IMR-90 (cell line): Measurements from ENCODE around the gene ZNF862. TPM values are rescaled to one million over a fixed set of nuclear protein-coding genes. Genes with fewer than 3 reads are reported as not detected.

ENCODE experiments used
- ATAC-seq: fragments of 200-7000 bp; cut with Tn5 transposase; 2 replicates; pipeline ENCODE4 v1.9.1; 2020; ENCODE audit warnings: low read depth, mild to moderate bottlenecking, moderate library complexity
- BruUV-seq: library from RNA; stranded (reverse); fragments of 400-500 nt; replicated peaks from 2 replicates; lab custom pipeline; 2021; lab: Mats Ljungman, UMichigan
- CTCF ChIA-PET: fragments of 300-600 bp; formaldehyde crosslinking; extraction: SDS; loops from one replicate; lab custom pipeline; 2021; ENCODE audit warnings: antibody characterized with exemption; lab: Yijun Ruan, JAX
- POLR2A ChIA-PET: fragments of 300-600 bp; sonication (Branson Sonifier 250); formaldehyde crosslinking; loops from one replicate; lab custom pipeline; 2022; ENCODE audit warnings: antibody characterized with exemption; ENCODE audit not compliant: unreplicated experiment; lab: Charles Lee
- DNase-seq: peaks from one replicate; pipeline ENCODE4 v3.0.0; 2013
- H2AFZ ChIP-seq: replicated peaks from 2 replicates; pipeline ENCODE3; 2013; ENCODE audit warnings: low read length, mild to moderate bottlenecking; ENCODE audit not compliant: poor library complexity
- H2AK5ac ChIP-seq: 2 replicates; pipeline ENCODE4 v1.6.1; 2013; ENCODE audit warnings: low read depth, low read length, inconsistent platforms
- H2AK9ac ChIP-seq: replicated peaks from 2 replicates; pipeline ENCODE3; 2013; ENCODE audit warnings: mild to moderate bottlenecking, low read depth, low read length, moderate library complexity; ENCODE audit not compliant: poor library complexity
- H2BK120ac ChIP-seq: 2 replicates; pipeline ENCODE4 v1.6.1; 2013; ENCODE audit warnings: low read depth, low read length, inconsistent platforms
- H2BK15ac ChIP-seq: 3 replicates; pipeline ENCODE4 v1.6.1; 2013; ENCODE audit warnings: low read depth, low read length, inconsistent platforms
- H2BK20ac ChIP-seq: 2 replicates; pipeline ENCODE4 v1.6.1; 2013; ENCODE audit warnings: low read depth, mild to moderate bottlenecking, inconsistent platforms, low read length, moderate library complexity
- H2BK5ac ChIP-seq: 2 replicates; pipeline ENCODE4 v1.6.1; 2013; ENCODE audit warnings: mild to moderate bottlenecking, low read depth, low read length, inconsistent platforms; ENCODE audit not compliant: poor library complexity, severe bottlenecking
- H3K14ac ChIP-seq: replicated peaks from 2 replicates; pipeline ENCODE4 v1.6.1; 2013; ENCODE audit warnings: low read depth, low read length, inconsistent platforms
- H3K18ac ChIP-seq: 2 replicates; pipeline ENCODE4 v1.6.1; 2013; ENCODE audit warnings: low read depth, low read length, control low read depth
- H3K23ac ChIP-seq: 2 replicates; pipeline ENCODE4 v1.6.1; 2013; ENCODE audit warnings: low read depth, low read length, inconsistent platforms
- H3K27ac ChIP-seq: 2 replicates; pipeline ENCODE4 v1.5.1; 2013; ENCODE audit warnings: mild to moderate bottlenecking, control low read depth, low read length; ENCODE audit not compliant: insufficient read depth
- H3K27me3 ChIP-seq: 2 replicates; pipeline ENCODE4 v1.6.1; 2013; ENCODE audit warnings: low read length; ENCODE audit not compliant: control insufficient read depth, insufficient read depth
- H3K36me3 ChIP-seq: 2 replicates; pipeline ENCODE4 v1.6.1; 2013; ENCODE audit warnings: low read length, mixed read lengths; ENCODE audit not compliant: control insufficient read depth, insufficient read depth
- H3K4ac ChIP-seq: 2 replicates; pipeline ENCODE4 v1.6.1; 2013; ENCODE audit warnings: low read depth, low read length, inconsistent platforms
- H3K4me1 ChIP-seq: 2 replicates; pipeline ENCODE4 v1.6.1; 2013; ENCODE audit warnings: low read length, mixed read lengths; ENCODE audit not compliant: control insufficient read depth, insufficient read depth
- H3K4me2 ChIP-seq: 2 replicates; pipeline ENCODE4 v1.6.1; 2013; ENCODE audit warnings: low read depth, mild to moderate bottlenecking, control low read depth, low read length, moderate library complexity
- H3K4me3 ChIP-seq: 2 replicates; pipeline ENCODE4 v1.5.1; 2013; ENCODE audit warnings: low read depth, mild to moderate bottlenecking, control low read depth, low read length, moderate library complexity; ENCODE audit not compliant: insufficient read depth
- H3K56ac ChIP-seq: 2 replicates; pipeline ENCODE4 v1.6.1; 2013; ENCODE audit warnings: low read length, inconsistent platforms; ENCODE audit not compliant: insufficient read depth; ENCODE audit errors: extremely low read depth
- H3K79me1 ChIP-seq, 2 experiments: 2 replicates each; pipeline ENCODE4 v1.6.1; 2013; ENCODE audit warnings: low read length in 2 of 2, inconsistent platforms in 1 of 2, low read depth in 1 of 2
- H3K9ac ChIP-seq: 2 replicates; pipeline ENCODE4 v1.6.1; 2013; ENCODE audit warnings: low read depth, low read length, control low read depth
- H3K9me1 ChIP-seq: 2 replicates; pipeline ENCODE4 v1.6.1; 2013; ENCODE audit warnings: low read length, inconsistent platforms; ENCODE audit not compliant: insufficient read depth
- H3K9me3 ChIP-seq: 2 replicates; pipeline ENCODE4 v1.6.1; 2013; ENCODE audit warnings: low read length; ENCODE audit not compliant: control insufficient read depth, insufficient read depth
- H4K20me1 ChIP-seq: 2 replicates; pipeline ENCODE4 v1.6.1; 2013; ENCODE audit warnings: low read length, inconsistent platforms; ENCODE audit not compliant: insufficient read depth
- H4K5ac ChIP-seq: 2 replicates; pipeline ENCODE4 v1.6.1; 2013; ENCODE audit warnings: mild to moderate bottlenecking, low read depth, low read length, control low read depth
- H4K8ac ChIP-seq, 2 experiments: 2 replicates each; pipeline ENCODE4 v1.6.1; 2013; ENCODE audit warnings: low read depth in 2 of 2, low read length in 2 of 2, control low read depth in 1 of 2, inconsistent platforms in 1 of 2
- H4K91ac ChIP-seq: 2 replicates; pipeline ENCODE4 v1.6.1; 2013; ENCODE audit warnings: low read depth, low read length, inconsistent platforms; ENCODE audit not compliant: insufficient read depth
- BHLHE40 ChIP-seq: fragments of 150-350 bp; IDR thresholded peaks from 2 replicates; pipeline ENCODE4 v1.6.1; 2016; ENCODE audit warnings: mild to moderate bottlenecking, low read depth, low read length
- CHD1 ChIP-seq: IDR thresholded peaks from 2 replicates; pipeline ENCODE4 v1.6.1; 2012; ENCODE audit warnings: low read depth, low read length, improper control_type of control experiment
- ELK1 ChIP-seq: fragments of 150-350 bp; IDR thresholded peaks from 2 replicates; pipeline ENCODE4 v1.6.1; 2016; ENCODE audit warnings: low read depth, mild to moderate bottlenecking, low read length, moderate library complexity, borderline replicate concordance
- FOS ChIP-seq: fragments of 150-350 bp; IDR thresholded peaks from 2 replicates; pipeline ENCODE4 v1.6.1; 2016; ENCODE audit warnings: low read depth, low read length
- MAFK ChIP-seq: IDR thresholded peaks from 2 replicates; pipeline ENCODE4 v1.6.1; 2012; ENCODE audit warnings: low read depth, low read length, improper control_type of control experiment
- MAZ ChIP-seq: IDR thresholded peaks from 2 replicates; pipeline ENCODE4 v1.6.1; 2012; ENCODE audit warnings: low read depth, mild to moderate bottlenecking, low read length, improper control_type of control experiment, moderate library complexity, borderline replicate concordance
- MXI1 ChIP-seq: IDR thresholded peaks from 2 replicates; pipeline ENCODE4 v1.6.1; 2012; ENCODE audit warnings: low read depth, mild to moderate bottlenecking, low read length, moderate library complexity, borderline replicate concordance
- NFE2L2 ChIP-seq: fragments of 150-350 bp; IDR thresholded peaks from 2 replicates; pipeline ENCODE4 v1.6.1; 2016; ENCODE audit warnings: low read depth, mild to moderate bottlenecking, low read length
- POLR2A ChIP-seq: IDR thresholded peaks from 2 replicates; pipeline ENCODE4 v1.6.1; 2012; ENCODE audit warnings: mild to moderate bottlenecking, low read depth, low read length
- RAD21 ChIP-seq: IDR thresholded peaks from 2 replicates; pipeline ENCODE4 v1.6.1; 2012; ENCODE audit warnings: low read length, improper control_type of control experiment
- RCOR1 ChIP-seq: IDR thresholded peaks from 2 replicates; pipeline ENCODE4 v1.6.1; 2012; ENCODE audit warnings: mild to moderate bottlenecking, low read length, improper control_type of control experiment; ENCODE audit not compliant: insufficient replicate concordance
- RFX5 ChIP-seq: IDR thresholded peaks from 2 replicates; pipeline ENCODE4 v1.8.0; 2012; ENCODE audit warnings: low read depth, mild to moderate bottlenecking, low read length, moderate library complexity
- SMC3 ChIP-seq: fragments of 150-350 bp; IDR thresholded peaks from 2 replicates; pipeline ENCODE4 v1.6.1; 2016; ENCODE audit warnings: low read depth, mild to moderate bottlenecking, antibody characterized with exemption, low read length, moderate library complexity
- WGBS, 2 experiments: methylation state at CpG; one replicate each; pipeline versions ENCODE4 v1.1.5 to v1.1.7; 2013; ENCODE audit warnings: missing lambda C conversion rate in 2 of 2; ENCODE audit not compliant: insufficient read length in 1 of 2; ENCODE audit errors: extremely low coverage in 2 of 2; 5-methylcytosine and 5-hydroxymethylcytosine counted together
- dilution Hi-C: fragments of 300-500 bp; cut with HindIII; formaldehyde crosslinking; loops from one replicate; pipeline ENCODE4 v1.14.3; 2018; ENCODE audit warnings: low sequenced_read_pairs; ENCODE audit not compliant: unreplicated experiment
- in situ Hi-C: fragments of 300-500 bp; cut with MboI; formaldehyde crosslinking; loops from 3 replicates; pipeline ENCODE4 v1.14.3; 2019; ENCODE audit warnings: low sequenced_read_pairs, inconsistent platforms, mixed read lengths
- intact Hi-C: fragments of 100-400 bp; cut with micrococcal nuclease; formaldehyde crosslinking; loops from 2 replicates; pipeline ENCODE4 v1.10.0; 2022
- polyA plus RNA-seq, 3 experiments: library from polyadenylated mRNA; depleted of rRNA; stranded (reverse); fragments of >200 nt; gene quantifications; 2 replicates each; pipeline ENCODE4 v1.2.3, GENCODE V29; 2012; ENCODE audit warnings: low replicate concordance in 1 of 3
- total RNA-seq: library from RNA; depleted of rRNA; stranded (reverse); fragments of >200 nt; gene quantifications from 2 replicates; pipeline ENCODE4 v1.2.3, GENCODE V29; 2012
- TF ChIP-seq, protein P1 (sequence below): fragments of 150-350 bp; IDR thresholded peaks from 2 replicates; pipeline ENCODE4 v1.6.1; 2017; ENCODE audit warnings: mild to moderate bottlenecking, antibody characterized with exemption, low read length, low read depth
- TF ChIP-seq, protein P2 (sequence below): conservative IDR thresholded peaks from 2 replicates; pipeline ENCODE4 v1.5.1; 2012; ENCODE audit warnings: mild to moderate bottlenecking, low read depth, low read length, improper control_type of control experiment

ZNF862 gene
- total and polyA plus RNA-seq, 2 of the 4 experiments (the other 2 are of a cell fraction), result 5.9 to 10.8 TPM

- Histone ChIP-seq H2BK15ac (no peak overlapping the region), H3K56ac (no peak overlapping the region), H2BK20ac (no peak overlapping the region), H3K23ac (no peak overlapping the region), H4K91ac (no peak overlapping the region), H2AK5ac (no peak overlapping the region), H3K27ac (no peak overlapping the region), H2BK120ac (no peak overlapping the region), H3K4me1 (no peaks in the 10 kb centered on the region), H2AK9ac (no peak overlapping the region), H4K5ac (no peak overlapping the region), H4K20me1 (no peaks in the 10 kb centered on the region), H2AFZ (no peak overlapping the region), H4K8ac (no peak overlapping the region), H3K9me3 (no peaks in the 10 kb centered on the region), H3K4ac (no peak overlapping the region), H3K14ac (no peak overlapping the region), H3K9ac (no peak overlapping the region), H3K4me2 (no peak overlapping the region), H3K4me3 (no peak overlapping the region), H3K18ac (no peak overlapping the region), H2BK5ac (no peak overlapping the region), H3K9me1 (no peaks in the 10 kb centered on the region), H3K79me1 (no peaks in the 10 kb centered on the region), H3K36me3 (no peaks in the 10 kb centered on the region), H3K27me3 (peaks cover 19% of the 10 kb centered on the region)
- ChIA-PET CTCF (no interaction called here), POLR2A (no interaction called here)
- WGBS, 2 experiments, result 77% methylated on average over 4 of the region's 16 CpGs; no CpG with 5 or more reads in 1 of the 2 experiments
- TF ChIP-seq BHLHE40 (no peak), SMC3 (no peak), MAFK (no peak), FOS (no peak), NFE2L2 (no peak), CHD1 (no peak), RAD21 (no peak), RFX5 (no peak), POLR2A (no peak), ELK1 (no peak), MXI1 (no peak), MAZ (no peak), RCOR1 (no peak)
- TF ChIP-seq, protein P1, sequence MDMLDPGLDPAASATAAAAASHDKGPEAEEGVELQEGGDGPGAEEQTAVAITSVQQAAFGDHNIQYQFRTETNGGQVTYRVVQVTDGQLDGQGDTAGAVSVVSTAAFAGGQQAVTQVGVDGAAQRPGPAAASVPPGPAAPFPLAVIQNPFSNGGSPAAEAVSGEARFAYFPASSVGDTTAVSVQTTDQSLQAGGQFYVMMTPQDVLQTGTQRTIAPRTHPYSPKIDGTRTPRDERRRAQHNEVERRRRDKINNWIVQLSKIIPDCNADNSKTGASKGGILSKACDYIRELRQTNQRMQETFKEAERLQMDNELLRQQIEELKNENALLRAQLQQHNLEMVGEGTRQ, result no peak
- TF ChIP-seq, protein P2, sequence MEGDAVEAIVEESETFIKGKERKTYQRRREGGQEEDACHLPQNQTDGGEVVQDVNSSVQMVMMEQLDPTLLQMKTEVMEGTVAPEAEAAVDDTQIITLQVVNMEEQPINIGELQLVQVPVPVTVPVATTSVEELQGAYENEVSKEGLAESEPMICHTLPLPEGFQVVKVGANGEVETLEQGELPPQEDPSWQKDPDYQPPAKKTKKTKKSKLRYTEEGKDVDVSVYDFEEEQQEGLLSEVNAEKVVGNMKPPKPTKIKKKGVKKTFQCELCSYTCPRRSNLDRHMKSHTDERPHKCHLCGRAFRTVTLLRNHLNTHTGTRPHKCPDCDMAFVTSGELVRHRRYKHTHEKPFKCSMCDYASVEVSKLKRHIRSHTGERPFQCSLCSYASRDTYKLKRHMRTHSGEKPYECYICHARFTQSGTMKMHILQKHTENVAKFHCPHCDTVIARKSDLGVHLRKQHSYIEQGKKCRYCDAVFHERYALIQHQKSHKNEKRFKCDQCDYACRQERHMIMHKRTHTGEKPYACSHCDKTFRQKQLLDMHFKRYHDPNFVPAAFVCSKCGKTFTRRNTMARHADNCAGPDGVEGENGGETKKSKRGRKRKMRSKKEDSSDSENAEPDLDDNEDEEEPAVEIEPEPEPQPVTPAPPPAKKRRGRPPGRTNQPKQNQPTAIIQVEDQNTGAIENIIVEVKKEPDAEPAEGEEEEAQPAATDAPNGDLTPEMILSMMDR, result no peak
- no TSS peak for BruUV-seq
- in situ Hi-C loops, result no loop called here
- no peak for ATAC-seq
- intact Hi-C loops, result no loop called here
- dilution Hi-C loops, result no loop called here
- no peak for DNase-seq
Observed at GRCh38 chr7:149811831-149812490, 26.2 kb upstream of the ZNF862 start.
